Activated CD8-positive, alpha-beta memory T cell treated with anti-CD3 and anti-CD28 coated beads, Interleukin-2, amount 50 U/mL, for 24 hours (primary cell): ENCODE results near the gene GRM8.

Source experiments
- DNase-seq: peaks from one replicate; pipeline ENCODE4 v3.0.0-alpha.2; 2020; ENCODE audit errors: extremely low read depth

The GRM8 gene

GRCh38 chr7:126442908-126443307 lies 809.8 kb downstream of the GRM8 start:
- DNase-seq, result no peak

- no peak for DNase-seq
Measured at GRCh38 chr7:126441745-126442144, 811.0 kb downstream of the GRM8 start.

- DNase-seq, result no peak
Measured at GRCh38 chr7:126440542-126440941, 812.2 kb downstream of the GRM8 start.

GRCh38 chr7:126436213-126436868 lies 816.4 kb downstream of the GRM8 start:
- DNase-seq, result no peak

GRCh38 chr7:126426652-126427051 lies 826.1 kb downstream of the GRM8 start:
- DNase-seq, result no peak

- DNase-seq, result no peak
Measured at GRCh38 chr7:126424985-126425384, 827.8 kb downstream of the GRM8 start.

- no peak for DNase-seq
Measured at GRCh38 chr7:126419047-126419446, 833.7 kb downstream of the GRM8 start.

GRCh38 chr7:126411821-126412383 lies 840.8 kb downstream of the GRM8 start:
- no peak for DNase-seq

GRCh38 chr7:126411032-126411820 lies 841.5 kb downstream of the GRM8 start:
- no peak for DNase-seq

GRCh38 chr7:126403040-126403439 lies 849.7 kb downstream of the GRM8 start:
- no peak for DNase-seq

GRCh38 chr7:126401918-126402317 lies 850.8 kb downstream of the GRM8 start:
- DNase-seq, result no peak

- DNase-seq, result no peak
Measured at GRCh38 chr7:126398851-126399529, 853.8 kb downstream of the GRM8 start.

- DNase-seq, result no peak
Measured at GRCh38 chr7:126398285-126398684, 854.5 kb downstream of the GRM8 start.

- no peak for DNase-seq
Measured at GRCh38 chr7:126394406-126394805, 858.3 kb downstream of the GRM8 start.
